AG10803 (cell line): Measurements from ENCODE around the gene SLC7A1.

Source experiments
- DNase-seq: peaks from one replicate; pipeline ENCODE4 v3.0.0; 2010; ENCODE audit warnings: low read depth
- H3K4me3 ChIP-seq: 2 replicates; pipeline ENCODE4 v1.5.1; 2011; ENCODE audit warnings: mild to moderate bottlenecking, low read length, control low read depth
- TF ChIP-seq, protein P1 (sequence below): conservative IDR thresholded peaks from 2 replicates; pipeline ENCODE4 v1.5.1; 2011; ENCODE audit warnings: mild to moderate bottlenecking, low read length, control low read depth, inconsistent platforms

SLC7A1 gene

DNA sequence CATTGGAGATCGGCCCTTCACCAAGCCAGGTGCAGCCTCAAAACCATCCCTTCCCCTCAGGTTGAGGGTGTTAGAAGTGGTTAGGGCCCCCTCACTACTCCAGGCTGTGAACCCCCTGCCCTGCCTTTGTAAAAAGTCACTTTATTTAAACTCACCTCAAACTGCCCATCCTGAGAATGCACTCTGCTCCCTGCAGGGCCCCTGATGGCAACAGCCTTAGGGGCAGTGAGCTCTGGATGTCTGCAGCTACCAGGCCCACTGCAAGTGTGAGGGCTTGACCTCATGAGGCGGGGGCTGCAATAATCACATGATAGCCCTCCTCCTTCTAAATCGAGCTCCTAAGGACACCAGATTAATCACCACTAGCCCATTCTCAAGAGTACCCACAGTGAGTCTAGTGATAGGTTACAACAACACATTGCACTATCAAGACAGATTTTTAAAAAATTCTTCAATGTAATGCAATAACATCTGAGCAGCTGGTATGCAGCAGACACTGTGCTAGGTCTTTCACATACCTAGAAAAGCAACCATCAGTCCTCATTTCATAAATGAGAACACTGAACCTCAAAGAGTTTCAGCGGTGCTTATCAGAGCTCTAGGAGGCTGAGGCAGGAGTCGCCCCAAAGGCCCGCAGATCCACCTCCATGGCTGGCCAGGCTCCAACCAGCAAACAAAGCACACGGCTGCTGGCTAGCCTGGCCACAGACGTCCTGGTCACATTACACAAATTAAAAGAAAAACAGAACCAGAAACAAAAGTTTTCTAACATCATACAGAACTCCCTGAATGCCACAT, 26.0 kb downstream of the SLC7A1 start:
- H3K4me3 ChIP-seq = no peak overlapping the region
- TF ChIP-seq, protein P1, sequence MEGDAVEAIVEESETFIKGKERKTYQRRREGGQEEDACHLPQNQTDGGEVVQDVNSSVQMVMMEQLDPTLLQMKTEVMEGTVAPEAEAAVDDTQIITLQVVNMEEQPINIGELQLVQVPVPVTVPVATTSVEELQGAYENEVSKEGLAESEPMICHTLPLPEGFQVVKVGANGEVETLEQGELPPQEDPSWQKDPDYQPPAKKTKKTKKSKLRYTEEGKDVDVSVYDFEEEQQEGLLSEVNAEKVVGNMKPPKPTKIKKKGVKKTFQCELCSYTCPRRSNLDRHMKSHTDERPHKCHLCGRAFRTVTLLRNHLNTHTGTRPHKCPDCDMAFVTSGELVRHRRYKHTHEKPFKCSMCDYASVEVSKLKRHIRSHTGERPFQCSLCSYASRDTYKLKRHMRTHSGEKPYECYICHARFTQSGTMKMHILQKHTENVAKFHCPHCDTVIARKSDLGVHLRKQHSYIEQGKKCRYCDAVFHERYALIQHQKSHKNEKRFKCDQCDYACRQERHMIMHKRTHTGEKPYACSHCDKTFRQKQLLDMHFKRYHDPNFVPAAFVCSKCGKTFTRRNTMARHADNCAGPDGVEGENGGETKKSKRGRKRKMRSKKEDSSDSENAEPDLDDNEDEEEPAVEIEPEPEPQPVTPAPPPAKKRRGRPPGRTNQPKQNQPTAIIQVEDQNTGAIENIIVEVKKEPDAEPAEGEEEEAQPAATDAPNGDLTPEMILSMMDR = no peak
- DNase-seq = no peak

DNA sequence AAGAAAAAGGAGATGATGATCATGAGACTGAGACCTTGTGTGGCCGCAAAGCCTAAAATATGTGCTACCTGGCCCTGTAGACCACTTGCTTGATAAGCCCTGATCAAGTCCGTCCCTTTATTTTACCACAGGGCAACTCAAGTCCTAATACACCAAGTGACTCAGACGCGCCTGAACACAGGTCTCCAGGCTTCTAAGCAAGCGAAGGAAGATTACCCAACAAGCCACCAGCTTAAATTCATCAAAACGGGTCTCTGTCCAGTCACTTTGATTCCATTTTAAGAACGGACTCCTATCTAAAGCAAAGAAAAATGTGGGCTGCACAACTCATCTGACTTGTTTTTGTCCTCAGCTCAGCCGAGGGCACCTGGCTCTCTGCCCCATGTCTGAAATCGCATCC, 26.8 kb downstream of the SLC7A1 start:
- DNase-seq = no peak
- TF ChIP-seq, protein P1 = no peak
- H3K4me3 ChIP-seq = no peak overlapping the region

DNA sequence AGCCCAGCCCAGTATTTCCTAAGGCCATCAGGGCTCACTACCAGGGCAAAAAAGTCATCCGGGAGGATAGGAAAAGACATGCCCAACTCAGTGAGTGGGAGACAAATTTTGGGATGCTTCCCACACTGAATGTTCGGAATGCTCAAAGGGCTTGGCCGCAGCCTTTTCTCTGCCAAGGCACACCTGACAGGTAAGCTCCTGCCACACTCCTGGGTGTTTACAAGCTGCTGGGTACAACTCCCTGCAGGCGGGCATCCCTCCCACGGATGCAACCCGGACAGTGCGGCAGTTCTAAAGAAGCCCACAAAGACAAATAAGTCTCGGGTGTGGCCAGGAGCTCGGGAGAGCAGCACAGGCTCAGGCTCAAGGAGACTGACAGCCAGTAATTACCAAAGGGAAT, 28.1 kb downstream of the SLC7A1 start:
- no peak overlapping the region for H3K4me3 ChIP-seq
- DNase-seq = no peak
- TF ChIP-seq, protein P1 = no peak

DNA sequence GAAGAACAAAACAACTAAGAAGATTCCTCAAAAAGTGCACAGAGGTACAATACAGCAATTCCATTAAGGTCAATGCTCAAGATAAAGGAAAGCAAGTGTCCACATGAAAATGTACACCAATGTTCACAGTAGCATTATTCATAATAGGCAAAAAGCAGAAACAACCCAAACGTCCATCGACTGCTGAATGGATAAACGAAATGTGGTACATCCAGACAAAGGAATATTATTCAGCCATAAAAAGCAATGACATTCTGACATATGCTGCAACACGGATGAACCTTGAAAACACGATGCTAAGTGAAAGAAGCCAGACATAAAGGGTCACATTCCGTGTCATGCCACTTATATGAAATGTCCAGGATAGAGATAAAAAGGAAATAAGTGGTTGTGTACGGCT, 29.3 kb downstream of the SLC7A1 start:
- no peak overlapping the region for H3K4me3 ChIP-seq
- TF ChIP-seq, protein P1 = no peak
- DNase-seq = no peak

DNA sequence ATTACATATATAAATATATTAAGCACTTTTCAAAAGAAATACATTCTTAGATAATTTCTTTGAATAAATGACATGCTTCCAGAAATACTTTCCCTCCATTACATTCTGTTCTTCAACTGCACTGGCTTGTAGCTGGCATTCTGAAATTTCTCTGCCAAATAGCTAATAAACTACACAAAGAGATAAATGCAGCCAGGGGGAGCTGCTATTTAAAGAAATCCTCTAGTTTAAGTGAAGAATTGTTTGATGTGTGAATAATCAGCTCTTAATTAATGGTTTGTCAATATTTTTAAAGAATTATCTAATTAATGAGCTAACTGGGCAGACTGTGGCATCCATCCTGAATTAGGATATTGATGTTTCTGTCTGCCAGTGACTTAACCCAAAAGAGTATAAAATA, 30.7 kb downstream of the SLC7A1 start:
- no peak overlapping the region for H3K4me3 ChIP-seq
- TF ChIP-seq, protein P1 = no peak; the same call in 1 of the 2 replicates
- DNase-seq = no peak

DNA sequence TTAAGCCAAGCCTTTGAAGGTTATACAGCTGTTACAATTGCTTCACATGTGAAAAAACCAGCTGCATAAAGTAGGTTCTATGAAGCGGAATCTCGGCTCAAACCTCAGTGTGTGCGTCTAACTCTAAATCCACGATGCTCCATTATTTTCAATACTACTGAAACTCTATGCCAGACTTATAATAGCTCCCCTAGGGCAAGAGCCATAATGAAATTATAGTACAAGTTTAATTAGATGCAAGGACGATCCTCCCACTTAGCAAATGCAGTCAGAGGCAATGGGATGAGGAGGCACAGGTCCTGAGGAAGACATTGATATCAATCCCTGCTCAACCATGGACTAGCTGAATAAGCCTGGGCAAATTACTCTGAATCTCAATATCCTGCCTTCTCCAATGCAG, 31.1 kb downstream of the SLC7A1 start:
- DNase-seq = no peak
- no peak overlapping the region for H3K4me3 ChIP-seq
- TF ChIP-seq, protein P1 = no peak

DNA sequence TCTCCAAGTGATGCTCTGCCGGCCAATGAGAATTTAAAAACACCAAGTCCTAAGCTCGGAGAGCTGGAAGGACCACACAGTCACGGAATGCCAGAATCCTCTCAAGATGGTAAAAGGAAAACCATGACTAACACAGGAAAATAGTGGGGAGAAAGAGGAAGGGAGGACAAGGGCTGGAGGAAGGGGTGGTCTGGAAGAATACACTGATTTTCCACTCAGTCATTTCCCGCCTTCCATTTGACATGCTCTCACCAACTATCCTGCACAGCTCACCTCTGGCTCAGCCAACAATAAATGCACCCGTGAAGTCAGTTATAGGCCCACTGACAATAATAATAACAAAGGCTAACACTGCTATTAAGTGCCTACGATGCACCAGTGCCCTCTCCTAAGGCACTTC, 31.5 kb downstream of the SLC7A1 start:
- TF ChIP-seq, protein P1 = no peak
- DNase-seq = no peak
- H3K4me3 ChIP-seq = no peak overlapping the region
